Ureter (tissue), 1 donor: ENCODE data around the gene VEGFB. TPM values are rescaled to one million over a fixed set of nuclear protein-coding genes. Genes with fewer than 3 reads are reported as not detected.
A peak's percentile ranks its signal among the peaks of the same experiment; 100 is the strongest.

ENCODE experiments used
- DNase-seq: peaks from one replicate; pipeline ENCODE4 v3.0.0-alpha.2; 2020; ENCODE audit warnings: low spot score
- total RNA-seq: library from RNA; stranded (reverse); gene quantifications from one replicate; pipeline ENCODE4 v1.2.4, GENCODE V29; 2023
- donor health status: DM: yes; HTN: yes; CAD: no.

Gene VEGFB
- 51.6 TPM for total RNA-seq

- peak; percentile 75 for DNase-seq
Observed at GRCh38 chr11:64233913-64234586, at the start of gene VEGFB. VEGFB (plus strand) TSS chr11:64234584; CDS start chr11:64234834, 250 bp downstream.

- DNase-seq, result peak; percentile 89
Observed at GRCh38 chr11:64185175-64185692, 49.1 kb upstream of the VEGFB start.

- DNase-seq, result peak; percentile 100
Observed at GRCh38 chr11:64185693-64186491, 48.5 kb upstream of the VEGFB start, which contains the start of gene STIP1. STIP1 (plus strand) TSS chr11:64186171; CDS start chr11:64186262, 91 bp downstream.

DNA sequence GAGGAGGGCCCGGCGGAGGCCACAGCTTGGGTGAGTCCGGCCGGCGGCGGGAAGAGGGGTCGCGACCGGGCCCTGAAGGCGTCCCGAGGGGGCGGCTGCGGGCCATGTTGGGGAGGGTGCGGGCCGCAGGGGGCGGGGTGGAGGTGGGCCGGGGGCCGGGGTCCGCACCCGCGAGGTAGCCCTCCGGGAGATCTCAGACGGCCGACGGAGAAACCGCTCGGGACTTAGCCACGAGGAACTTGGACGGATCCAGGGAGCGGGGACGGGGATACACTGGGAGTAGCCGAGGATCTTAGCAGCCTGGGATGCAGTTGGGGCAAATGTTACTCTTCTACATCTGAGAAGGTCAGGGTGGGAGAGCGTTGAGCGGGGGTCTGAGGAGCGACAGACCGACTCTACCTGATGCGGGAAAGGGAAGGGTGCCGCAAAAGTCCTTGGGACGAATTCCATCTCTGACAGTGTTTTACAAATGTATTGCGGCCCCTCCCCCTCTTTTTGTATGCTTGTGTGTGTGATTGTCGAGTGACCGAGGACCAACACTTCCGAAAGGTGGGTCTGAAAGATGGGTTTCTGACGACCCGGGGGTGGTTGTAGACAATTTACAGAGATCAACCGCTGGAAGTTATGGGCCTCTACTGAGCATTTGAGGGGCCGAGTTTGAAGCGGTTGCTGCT lies 47.8 kb upstream of the VEGFB start:
- DNase-seq, result no peak

GRCh38 chr11:64192434-64192833 lies 42.0 kb upstream of the VEGFB start:
- DNase-seq, result no peak

GRCh38 chr11:64196626-64197025 lies 37.8 kb upstream of the VEGFB start:
- no peak for DNase-seq

DNA sequence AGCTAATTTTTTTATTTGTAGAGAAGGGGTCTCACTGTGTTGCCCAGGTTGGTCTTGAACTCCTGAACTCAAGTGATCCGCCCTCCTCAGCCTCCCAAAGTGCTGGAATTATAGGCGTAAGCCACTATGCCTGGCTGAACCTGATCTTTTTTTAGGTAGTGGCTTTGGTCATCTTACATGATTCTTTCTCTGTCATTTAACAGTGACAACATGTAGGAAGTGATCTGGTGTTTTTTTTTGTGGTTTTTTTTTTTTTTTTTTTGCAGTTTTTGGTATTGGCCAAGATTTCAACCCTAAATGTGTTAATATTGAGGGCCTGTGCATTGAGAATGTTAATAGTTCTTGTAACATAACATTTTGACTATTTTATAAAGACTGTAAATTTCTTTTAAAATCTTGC lies 35.9 kb upstream of the VEGFB start:
- DNase-seq, result no peak

- no peak for DNase-seq
Observed at GRCh38 chr11:64201543-64201942, 32.8 kb upstream of the VEGFB start.

- no peak for DNase-seq
Observed at GRCh38 chr11:64202992-64203391, 31.4 kb upstream of the VEGFB start.

- DNase-seq, result no peak
Observed at GRCh38 chr11:64203421-64204079, 30.8 kb upstream of the VEGFB start.

DNA sequence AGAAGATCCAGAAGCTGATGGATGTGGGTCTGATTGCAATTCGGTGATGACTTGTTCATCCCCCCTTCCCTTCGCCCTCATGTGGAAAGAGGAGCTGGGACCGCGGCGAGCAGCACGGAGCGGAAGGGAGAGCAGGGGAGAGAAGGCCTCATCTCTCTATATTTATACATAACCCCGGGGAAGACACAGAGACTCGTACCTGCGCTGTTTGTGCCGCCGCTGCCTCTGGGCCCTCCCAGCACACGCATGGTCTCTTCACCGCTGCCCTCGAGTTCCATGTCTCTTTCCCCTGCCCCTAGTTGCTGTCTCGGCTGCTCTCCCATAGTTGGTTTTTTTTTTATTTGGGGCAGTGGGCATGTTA lies 30.3 kb upstream of the VEGFB start:
- no peak for DNase-seq

DNA sequence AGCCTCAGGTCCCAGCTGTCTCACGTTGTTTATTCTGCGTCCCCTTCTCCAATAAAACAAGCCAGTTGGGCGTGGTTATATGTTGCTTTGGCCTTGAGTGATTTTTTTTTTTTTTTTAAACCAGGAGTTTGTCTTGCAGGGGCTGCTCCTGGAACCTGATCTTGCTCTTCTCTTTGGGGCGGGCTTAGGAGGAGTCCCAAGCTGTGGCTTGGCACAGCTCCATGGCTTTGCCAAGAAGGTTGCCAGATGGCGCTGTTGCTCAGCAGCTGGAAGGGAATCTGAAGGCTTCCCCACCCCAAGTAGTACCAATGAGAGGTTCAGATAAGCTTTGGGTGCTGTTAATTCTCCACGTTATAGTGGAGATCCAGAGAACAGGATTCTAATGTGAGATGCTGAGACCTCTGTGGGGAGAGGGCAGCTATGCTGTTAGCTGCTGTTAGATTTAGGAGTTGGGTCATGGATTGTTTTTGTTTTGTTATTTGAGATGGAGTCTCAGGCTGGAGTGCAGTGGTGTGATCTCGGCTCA lies 29.9 kb upstream of the VEGFB start:
- DNase-seq, result peak; percentile 89

GRCh38 chr11:64206457-64207255 lies 27.7 kb upstream of the VEGFB start, which contains the start of gene FERMT3:
FERMT3 (plus strand) TSS chr11:64206721; CDS start chr11:64207365, 644 bp downstream.
- DNase-seq, result no peak

GRCh38 chr11:64207256-64208085 lies 26.9 kb upstream of the VEGFB start:
- DNase-seq, result no peak

GRCh38 chr11:64208086-64208795 lies 26.1 kb upstream of the VEGFB start:
- DNase-seq, result no peak

GRCh38 chr11:64208796-64209562 lies 25.4 kb upstream of the VEGFB start:
- DNase-seq, result no peak

DNA sequence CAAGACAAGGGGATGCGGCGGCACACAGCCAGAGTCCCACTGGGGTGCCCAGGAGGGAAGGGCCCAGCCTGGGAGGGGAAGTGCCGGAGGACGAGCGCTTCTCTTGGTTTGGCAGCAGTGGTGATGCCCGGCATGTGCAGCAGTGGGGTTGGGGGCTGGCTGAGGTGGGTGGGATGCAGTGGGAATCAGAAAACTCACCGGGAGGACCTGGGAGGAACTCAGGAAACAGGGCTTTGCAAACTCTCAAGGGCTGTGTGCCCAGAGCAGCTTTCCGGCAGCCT lies 24.9 kb upstream of the VEGFB start:
- no peak for DNase-seq

- DNase-seq, result no peak
Observed at GRCh38 chr11:64210301-64211020, 23.9 kb upstream of the VEGFB start.
